Right cardiac atrium (tissue), 5 donors: ENCODE data around the gene ANKS4B. TPM values are rescaled to one million over a fixed set of nuclear protein-coding genes. Genes with fewer than 3 reads are reported as not detected.

Source experiments
- ATAC-seq, 2 donors: fragments of 200-7000 bp; cut with Tn5 transposase; one replicate each; pipeline versions ENCODE4 v1.8.0 to v1.9.1; 2020; ENCODE audit warnings: moderate library complexity in 2 of 2, mild to moderate bottlenecking in 1 of 2
- DNase-seq, 3 donors: peaks; one replicate each; pipeline ENCODE4 v3.0.0-alpha.2; 2020
- H3K27ac ChIP-seq: one replicate; pipeline ENCODE4 v1.5.1; 2013; ENCODE audit warnings: mild to moderate bottlenecking, low read length, control low read depth, moderate library complexity
- H3K27me3 ChIP-seq: one replicate; pipeline ENCODE4 v1.6.1; 2013; ENCODE audit not compliant: control insufficient read depth, insufficient read depth
- H3K4me1 ChIP-seq: one replicate; pipeline ENCODE4 v1.6.1; 2013; ENCODE audit warnings: low read length; ENCODE audit not compliant: control insufficient read depth, insufficient read depth
- H3K4me3 ChIP-seq: one replicate; pipeline ENCODE4 v1.5.1; 2013; ENCODE audit warnings: low read length, control low read depth
- H3K9me3 ChIP-seq: one replicate; pipeline ENCODE4 v1.6.1; 2013; ENCODE audit warnings: low read length; ENCODE audit not compliant: control insufficient read depth
- WGBS: extraction: QIAGEN DNeasy Blood & Tissue Kit; methylation state at CpG from one replicate; pipeline ENCODE4 v1.1.7; 2013; 5-methylcytosine and 5-hydroxymethylcytosine counted together
- intact Hi-C, 4 donors: fragments of 100-400 bp; cut with DNase I; formaldehyde crosslinking; loops; one replicate each; pipeline versions ENCODE4 v1.11.0 to v1.14.0; 2022 to 2023
- polyA plus RNA-seq: library from polyadenylated mRNA; stranded (reverse); fragments of 200-250 nt; gene quantifications from one replicate; pipeline ENCODE4 v1.2.3, GENCODE V29; 2013
- total RNA-seq, 4 donors: library from RNA; stranded (reverse); fragmentation: NEBNext Ultra II Directional; extraction: Animal tissue kit (Norgen Biotek cat#: 25700); gene quantifications; one replicate each; pipeline ENCODE4 v1.2.1, GENCODE V29; 2021
- donor health status: healthy with polysubstance abuse.
- donor health status: DM: no; HTN: yes; CAD: no.
- donor health status: DM: no; HTN: no; CAD: no.
- donor health status: DM: no; HTN: yes; CAD: no; lungs with severe emphysema.
- donor health status: DM: yes; HTN: yes; CAD: no.

ANKS4B gene
- total and polyA plus RNA-seq, 5 donors, result not detected

DNA sequence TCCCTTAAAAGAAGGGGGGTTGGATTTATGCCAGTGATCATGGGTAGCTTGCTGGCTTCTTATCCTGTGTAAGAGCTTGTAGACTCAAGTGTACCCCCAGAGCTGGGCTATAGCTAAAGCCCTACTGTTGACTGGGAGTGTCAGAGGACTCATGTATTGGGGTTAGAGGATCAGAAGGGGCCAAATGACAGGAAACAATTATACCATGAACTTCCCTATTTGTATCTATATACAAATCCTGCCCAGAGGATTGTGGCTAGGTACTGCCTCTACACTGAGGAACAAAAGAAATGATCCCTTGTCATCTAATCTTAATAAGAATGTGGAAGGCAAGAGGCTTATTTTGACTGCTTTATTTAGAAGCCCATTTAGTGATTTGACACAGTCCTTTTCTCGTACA is 36.4 kb upstream of the ANKS4B start:
- Histone ChIP-seq H3K4me3 (no peak overlapping the region), H3K27ac (no peak overlapping the region), H3K9me3 (no peaks in the 10 kb centered on the region), H3K4me1 (no peaks in the 10 kb centered on the region), H3K27me3 (no peaks in the 10 kb centered on the region)
- no peak for ATAC-seq
- WGBS, result 72% methylated on average over 1 of the region's 1 CpG
- no peak for DNase-seq
- intact Hi-C loops, result no loop called here

GRCh38 chr16:21197621-21198020 is 35.9 kb upstream of the ANKS4B start:
- H3K4me3 ChIP-seq, result no peak overlapping the region
- no peak for ATAC-seq
- no peak for DNase-seq
- no peaks in the 10 kb centered on the region for H3K9me3 ChIP-seq
- intact Hi-C loops, result no loop called here
- H3K27me3 ChIP-seq, result no peaks in the 10 kb centered on the region
- 81% methylated on average over 3 of the region's 3 CpGs for WGBS
- H3K4me1 ChIP-seq, result no peaks in the 10 kb centered on the region
- H3K27ac ChIP-seq, result no peak overlapping the region

GRCh38 chr16:21199607-21200218 is 33.8 kb upstream of the ANKS4B start:
- no peak overlapping the region for H3K27ac ChIP-seq
- no peaks in the 10 kb centered on the region for H3K9me3 ChIP-seq
- H3K27me3 ChIP-seq, result no peaks in the 10 kb centered on the region
- DNase-seq (no peak), ATAC-seq (no peak)
- no peak overlapping the region for H3K4me3 ChIP-seq
- WGBS, result 72% methylated on average over 5 of the region's 5 CpGs
- intact Hi-C loops, result no loop called here
- no peaks in the 10 kb centered on the region for H3K4me1 ChIP-seq

GRCh38 chr16:21203155-21203797 is 30.2 kb upstream of the ANKS4B start:
- Histone ChIP-seq H3K9me3 (no peaks in the 10 kb centered on the region), H3K4me3 (no peak overlapping the region), H3K27ac (no peak overlapping the region), H3K4me1 (no peaks in the 10 kb centered on the region), H3K27me3 (no peaks in the 10 kb centered on the region)
- 63% methylated on average over 7 of the region's 7 CpGs for WGBS
- ATAC-seq (no peak), DNase-seq (no peak)
- intact Hi-C loops, result no loop called here

GRCh38 chr16:21205303-21205702 is 28.2 kb upstream of the ANKS4B start:
- no peak for DNase-seq
- no peak overlapping the region for H3K27ac ChIP-seq
- no peak for ATAC-seq
- no peaks in the 10 kb centered on the region for H3K4me1 ChIP-seq
- no peaks in the 10 kb centered on the region for H3K27me3 ChIP-seq
- H3K4me3 ChIP-seq, result no peak overlapping the region
- no peaks in the 10 kb centered on the region for H3K9me3 ChIP-seq
- intact Hi-C loops, result no loop called here

DNA sequence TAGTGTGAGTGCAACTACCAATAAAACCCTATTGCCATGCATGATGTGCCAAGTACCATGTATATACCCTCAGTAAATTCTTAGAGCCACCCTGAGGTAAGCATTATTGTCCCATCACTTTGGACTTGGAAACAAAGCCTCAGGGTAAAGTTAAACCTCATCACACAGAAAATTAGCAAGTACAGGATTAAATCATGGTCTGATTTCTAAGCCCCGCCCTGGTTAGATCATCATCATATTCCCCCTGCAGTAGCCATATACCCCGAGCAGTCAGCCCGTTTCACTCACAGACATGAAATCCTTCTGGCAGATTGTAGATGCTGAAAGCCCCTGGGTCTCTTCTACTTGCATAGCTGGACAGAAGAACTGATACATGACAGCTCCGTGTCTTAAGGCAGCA is 26.9 kb upstream of the ANKS4B start:
- Histone ChIP-seq H3K9me3 (no peaks in the 10 kb centered on the region), H3K27ac (no peak overlapping the region), H3K27me3 (no peaks in the 10 kb centered on the region), H3K4me3 (no peak overlapping the region), H3K4me1 (no peaks in the 10 kb centered on the region)
- DNase-seq (no peak), ATAC-seq (no peak)
- intact Hi-C loops, result no loop called here
- 83% methylated on average over 4 of the region's 4 CpGs for WGBS

DNA sequence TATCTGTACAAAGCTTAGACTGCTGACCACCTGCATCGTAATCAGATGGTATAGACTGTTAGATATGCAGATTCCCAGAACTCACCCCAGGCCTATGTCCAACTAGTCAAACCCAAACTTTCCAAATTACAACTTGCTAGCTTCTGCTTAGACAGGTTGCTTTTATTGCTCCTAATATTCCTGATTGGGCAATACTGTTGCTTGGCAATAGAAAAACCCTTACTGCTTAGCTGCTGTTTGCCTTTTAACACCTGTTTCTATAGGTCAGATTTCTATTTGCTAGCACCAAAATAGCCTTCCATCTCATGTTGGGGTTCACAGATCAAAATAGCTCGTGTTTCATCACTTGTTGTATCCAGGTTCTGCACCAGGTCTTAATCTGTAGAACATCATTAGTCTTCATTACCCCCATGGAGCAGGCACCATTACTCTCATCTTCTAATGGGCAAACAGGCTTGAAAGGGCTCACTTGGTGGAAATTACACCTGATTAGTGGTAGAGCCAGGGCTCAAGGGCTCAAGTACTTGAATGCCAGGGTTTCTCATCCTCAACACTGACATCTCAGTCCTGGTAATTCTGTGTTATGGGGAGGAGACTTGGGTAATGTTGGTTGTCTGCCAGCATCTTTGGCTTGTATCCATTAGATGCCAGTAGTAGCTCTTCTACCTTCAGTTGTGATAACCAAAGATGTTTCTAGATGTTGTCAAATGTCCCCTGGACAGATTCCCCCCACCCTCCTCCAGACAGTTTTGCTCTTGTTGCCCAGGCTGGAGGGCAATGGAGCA is 24.9 kb upstream of the ANKS4B start:
- H3K27me3 ChIP-seq, result no peaks in the 10 kb centered on the region
- no peaks in the 10 kb centered on the region for H3K4me1 ChIP-seq
- no peaks in the 10 kb centered on the region for H3K9me3 ChIP-seq
- 71% methylated on average over 2 of the region's 2 CpGs for WGBS
- DNase-seq, result no peak
- ATAC-seq, result no peak
- intact Hi-C loops, result no loop called here
- H3K27ac ChIP-seq, result no peak overlapping the region
- no peak overlapping the region for H3K4me3 ChIP-seq

DNA sequence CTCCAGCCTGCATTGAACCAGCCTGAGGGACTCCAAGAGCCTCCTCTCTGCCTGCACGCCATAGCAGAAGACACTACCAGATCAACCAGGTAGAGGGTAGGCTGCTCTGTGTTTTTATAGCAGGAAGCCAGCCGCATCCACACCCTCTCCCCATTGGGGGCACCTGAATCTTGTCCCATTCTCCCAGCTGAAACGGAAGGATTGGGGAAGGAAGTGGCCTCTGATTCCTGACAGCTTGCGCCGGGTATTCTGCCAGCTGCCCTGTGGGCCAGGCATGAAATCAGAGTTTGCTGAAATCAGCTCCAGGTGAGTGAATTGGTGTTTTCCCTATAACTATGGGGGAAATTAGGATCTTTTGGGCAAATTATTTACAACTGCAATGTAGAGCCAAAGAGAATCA is 22.0 kb upstream of the ANKS4B start, which contains the start of gene ZP2:
TSS of gene ZP2 (minus strand) at position 89 of the 400 bp plus-strand sequence. CDS start at position 62, 27 bp downstream.
- no peaks in the 10 kb centered on the region for H3K27me3 ChIP-seq
- WGBS, result 64% methylated on average over 5 of the region's 5 CpGs
- ATAC-seq, result no peak

DNA sequence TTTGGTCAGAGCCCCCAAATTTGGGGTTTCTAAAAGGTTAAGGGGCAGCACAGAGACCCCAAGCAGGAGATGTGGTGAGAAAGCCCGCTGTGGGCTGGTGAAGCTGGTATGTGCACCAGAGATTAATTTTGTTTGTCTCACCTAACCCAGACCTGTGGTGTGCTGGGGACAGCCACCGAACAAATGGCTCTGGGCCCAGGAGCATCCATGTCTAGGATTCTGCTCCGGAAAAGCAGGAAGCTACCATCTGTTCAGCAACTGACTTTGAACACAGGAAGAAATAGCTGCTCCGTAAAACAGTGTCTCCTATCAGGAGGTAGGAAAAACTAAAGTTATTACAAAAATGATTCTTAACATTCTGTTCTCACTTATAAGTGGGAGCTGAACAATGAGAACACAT is 19.4 kb upstream of the ANKS4B start:
- no peaks in the 10 kb centered on the region for H3K9me3 ChIP-seq
- H3K27me3 ChIP-seq, result no peaks in the 10 kb centered on the region
- H3K4me1 ChIP-seq, result no peaks in the 10 kb centered on the region
- no peak overlapping the region for H3K27ac ChIP-seq
- H3K4me3 ChIP-seq, result no peak overlapping the region
- intact Hi-C loops, result no loop called here
- WGBS, result 70% methylated on average over 4 of the region's 4 CpGs
- ATAC-seq (no peak), DNase-seq (no peak)

More for the DNA sequence above, 22.0 kb upstream of the ANKS4B start, which contains the start of gene ZP2:
- no peaks in the 10 kb centered on the region for H3K4me1 ChIP-seq
- H3K4me3 ChIP-seq, result no peak within 1 kb of the TSS
- intact Hi-C loops, result no loop called here
- DNase-seq, result no peak
- no peaks in the 10 kb centered on the region for H3K9me3 ChIP-seq
- H3K27ac ChIP-seq, result no peak within 1 kb of the TSS

GRCh38 chr16:21217121-21217520 is 16.4 kb upstream of the ANKS4B start:
- Histone ChIP-seq H3K27ac (no peak overlapping the region), H3K4me1 (no peaks in the 10 kb centered on the region), H3K27me3 (peaks cover 2% of the 10 kb centered on the region), H3K4me3 (no peak overlapping the region), H3K9me3 (no peaks in the 10 kb centered on the region)
- DNase-seq (no peak), ATAC-seq (no peak)
- WGBS, result 69% methylated on average over 2 of the region's 2 CpGs
- intact Hi-C loops, result no loop called here

DNA sequence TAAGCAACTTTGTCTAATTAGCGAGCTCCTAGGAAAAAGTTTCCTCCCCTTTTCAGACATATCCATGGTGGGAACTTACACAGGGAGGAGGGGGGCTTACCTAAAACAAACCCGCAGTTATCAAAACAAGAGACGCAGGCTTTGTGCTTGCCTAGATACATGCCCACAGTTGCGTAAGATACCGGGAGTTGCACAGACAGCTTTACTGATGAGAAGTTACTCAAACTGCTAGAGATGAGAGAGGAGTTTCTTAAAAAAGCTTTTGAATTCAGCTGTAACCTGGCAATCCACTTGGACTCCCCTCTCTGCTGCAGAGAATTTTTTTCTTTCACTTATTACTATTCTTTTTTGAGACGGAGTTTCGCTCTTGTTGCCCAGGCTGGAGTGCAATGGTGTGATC is 15.3 kb upstream of the ANKS4B start:
- intact Hi-C loops, result no loop called here
- H3K4me1 ChIP-seq, result no peaks in the 10 kb centered on the region
- ATAC-seq (no peak), DNase-seq (no peak)
- H3K9me3 ChIP-seq, result no peaks in the 10 kb centered on the region
- no peak overlapping the region for H3K27ac ChIP-seq
- H3K27me3 ChIP-seq, result peaks cover 2% of the 10 kb centered on the region
- no peak overlapping the region for H3K4me3 ChIP-seq
- WGBS, result 52% methylated on average over 7 of the region's 7 CpGs
